ENCODE data around the gene RAD1.

DNA sequence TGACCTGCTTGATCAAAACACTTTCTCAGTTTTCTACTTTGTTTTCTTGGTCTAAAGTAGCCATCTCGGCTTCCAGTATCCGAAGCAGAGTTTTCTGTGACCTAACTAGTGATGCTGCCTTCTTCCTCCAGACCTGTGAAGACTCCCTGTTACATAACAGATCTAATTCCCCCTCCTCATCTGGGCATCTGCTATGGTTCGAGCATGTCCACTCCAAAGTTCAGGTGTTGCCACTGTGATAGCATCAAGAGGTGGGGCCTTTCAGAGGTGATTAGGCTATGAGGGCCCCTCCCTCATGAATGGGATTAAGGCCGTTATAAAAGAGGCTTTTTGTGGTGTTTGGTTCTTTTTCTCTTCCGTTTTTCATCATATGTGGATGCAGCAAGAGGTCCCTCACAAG is 56.1 kb downstream of the RAD1 start:
- no peak for TF ChIP-seq ZNF423 (CRISPR knock-in tag; IDR thresholded peaks at IDR 0.05)
- TF ChIP-seq ZNF671 (CRISPR knock-in tag; IDR thresholded peaks at IDR 0.05): no peak
- TF ChIP-seq KAT7 (CRISPR knock-in tag; IDR thresholded peaks at IDR 0.05; ENCODE audit: borderline replicate concordance): no peak
- no peak for TF ChIP-seq FOXJ3 (CRISPR knock-in tag; IDR thresholded peaks at IDR 0.05; ENCODE audit: borderline replicate concordance)
- no peak for TF ChIP-seq IRF2 (CRISPR knock-in tag; IDR thresholded peaks at IDR 0.05; ENCODE audit: borderline replicate concordance, low read depth)
- TF ChIP-seq, protein P1, sequence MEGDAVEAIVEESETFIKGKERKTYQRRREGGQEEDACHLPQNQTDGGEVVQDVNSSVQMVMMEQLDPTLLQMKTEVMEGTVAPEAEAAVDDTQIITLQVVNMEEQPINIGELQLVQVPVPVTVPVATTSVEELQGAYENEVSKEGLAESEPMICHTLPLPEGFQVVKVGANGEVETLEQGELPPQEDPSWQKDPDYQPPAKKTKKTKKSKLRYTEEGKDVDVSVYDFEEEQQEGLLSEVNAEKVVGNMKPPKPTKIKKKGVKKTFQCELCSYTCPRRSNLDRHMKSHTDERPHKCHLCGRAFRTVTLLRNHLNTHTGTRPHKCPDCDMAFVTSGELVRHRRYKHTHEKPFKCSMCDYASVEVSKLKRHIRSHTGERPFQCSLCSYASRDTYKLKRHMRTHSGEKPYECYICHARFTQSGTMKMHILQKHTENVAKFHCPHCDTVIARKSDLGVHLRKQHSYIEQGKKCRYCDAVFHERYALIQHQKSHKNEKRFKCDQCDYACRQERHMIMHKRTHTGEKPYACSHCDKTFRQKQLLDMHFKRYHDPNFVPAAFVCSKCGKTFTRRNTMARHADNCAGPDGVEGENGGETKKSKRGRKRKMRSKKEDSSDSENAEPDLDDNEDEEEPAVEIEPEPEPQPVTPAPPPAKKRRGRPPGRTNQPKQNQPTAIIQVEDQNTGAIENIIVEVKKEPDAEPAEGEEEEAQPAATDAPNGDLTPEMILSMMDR (IDR thresholded peaks at IDR 0.05): no peak
- no peak for TF ChIP-seq RELA (CRISPR knock-in tag; IDR thresholded peaks at IDR 0.05; ENCODE audit: borderline replicate concordance)
- TF ChIP-seq, protein P2, sequence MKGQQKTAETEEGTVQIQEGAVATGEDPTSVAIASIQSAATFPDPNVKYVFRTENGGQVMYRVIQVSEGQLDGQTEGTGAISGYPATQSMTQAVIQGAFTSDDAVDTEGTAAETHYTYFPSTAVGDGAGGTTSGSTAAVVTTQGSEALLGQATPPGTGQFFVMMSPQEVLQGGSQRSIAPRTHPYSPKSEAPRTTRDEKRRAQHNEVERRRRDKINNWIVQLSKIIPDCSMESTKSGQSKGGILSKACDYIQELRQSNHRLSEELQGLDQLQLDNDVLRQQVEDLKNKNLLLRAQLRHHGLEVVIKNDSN (CRISPR knock-in tag; IDR thresholded peaks at IDR 0.05): no peak
- TF ChIP-seq, protein P3, sequence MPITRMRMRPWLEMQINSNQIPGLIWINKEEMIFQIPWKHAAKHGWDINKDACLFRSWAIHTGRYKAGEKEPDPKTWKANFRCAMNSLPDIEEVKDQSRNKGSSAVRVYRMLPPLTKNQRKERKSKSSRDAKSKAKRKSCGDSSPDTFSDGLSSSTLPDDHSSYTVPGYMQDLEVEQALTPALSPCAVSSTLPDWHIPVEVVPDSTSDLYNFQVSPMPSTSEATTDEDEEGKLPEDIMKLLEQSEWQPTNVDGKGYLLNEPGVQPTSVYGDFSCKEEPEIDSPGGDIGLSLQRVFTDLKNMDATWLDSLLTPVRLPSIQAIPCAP (CRISPR knock-in tag; IDR thresholded peaks at IDR 0.05): no peak
- no peak for TF ChIP-seq ZNF263 (CRISPR knock-in tag; IDR thresholded peaks at IDR 0.05; ENCODE audit: low read depth)
- TF ChIP-seq, protein P4, sequence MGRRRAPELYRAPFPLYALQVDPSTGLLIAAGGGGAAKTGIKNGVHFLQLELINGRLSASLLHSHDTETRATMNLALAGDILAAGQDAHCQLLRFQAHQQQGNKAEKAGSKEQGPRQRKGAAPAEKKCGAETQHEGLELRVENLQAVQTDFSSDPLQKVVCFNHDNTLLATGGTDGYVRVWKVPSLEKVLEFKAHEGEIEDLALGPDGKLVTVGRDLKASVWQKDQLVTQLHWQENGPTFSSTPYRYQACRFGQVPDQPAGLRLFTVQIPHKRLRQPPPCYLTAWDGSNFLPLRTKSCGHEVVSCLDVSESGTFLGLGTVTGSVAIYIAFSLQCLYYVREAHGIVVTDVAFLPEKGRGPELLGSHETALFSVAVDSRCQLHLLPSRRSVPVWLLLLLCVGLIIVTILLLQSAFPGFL (CRISPR knock-in tag; IDR thresholded peaks at IDR 0.05; ENCODE audit: borderline replicate concordance): no peak
- TF ChIP-seq TEAD1 (CRISPR knock-in tag; IDR thresholded peaks at IDR 0.05): no peak
- TF ChIP-seq OVOL2 (CRISPR knock-in tag; IDR thresholded peaks at IDR 0.05; ENCODE audit: borderline replicate concordance): no peak
- TF ChIP-seq CREB1 (CRISPR knock-in tag; IDR thresholded peaks at IDR 0.05): no peak
